ENCODE measurements around the gene KDM4E. TPM values are rescaled to one million over a fixed set of nuclear protein-coding genes. Genes with fewer than 3 reads are reported as not detected.

Gene KDM4E
- total RNA-seq, 1 experiment from 2014 or later = not detected

- DNase-seq (ENCODE audit: low read depth) = no peak
Observed at GRCh38 chr11:95050595-95051202, 25.6 kb downstream of the KDM4E start.

GRCh38 chr11:95054356-95054755 is 29.3 kb downstream of the KDM4E start:
- no peak for DNase-seq (ENCODE audit: low read depth)

GRCh38 chr11:95055283-95055897 is 30.3 kb downstream of the KDM4E start:
- DNase-seq (ENCODE audit: low read depth) = no peak

GRCh38 chr11:95057959-95058358 is 32.9 kb downstream of the KDM4E start:
- no peak for DNase-seq (ENCODE audit: low read depth)

- DNase-seq (ENCODE audit: low read depth) = no peak
Observed at GRCh38 chr11:95058621-95059020, 33.6 kb downstream of the KDM4E start.

GRCh38 chr11:95059046-95059445 is 34.0 kb downstream of the KDM4E start:
- no peak for DNase-seq (ENCODE audit: low read depth)

- no peak for DNase-seq (ENCODE audit: low read depth)
Observed at GRCh38 chr11:95065336-95065735, 40.3 kb downstream of the KDM4E start.

- DNase-seq (ENCODE audit: low read depth) = no peak
Observed at GRCh38 chr11:95066716-95067038, 41.6 kb downstream of the KDM4E start, which contains the start of gene SRSF8. SRSF8 (plus strand) TSS chr11:95066919; CDS start chr11:95067227, 308 bp downstream.

GRCh38 chr11:95067039-95067840 is 42.2 kb downstream of the KDM4E start:
- peak; percentile 77 for DNase-seq (ENCODE audit: low read depth)

- DNase-seq (ENCODE audit: low read depth) = no peak
Observed at GRCh38 chr11:95067841-95068219, 42.8 kb downstream of the KDM4E start.

GRCh38 chr11:95068549-95068948 is 43.5 kb downstream of the KDM4E start:
- DNase-seq (ENCODE audit: low read depth) = peak; percentile 94

- no peak for DNase-seq (ENCODE audit: low read depth)
Observed at GRCh38 chr11:95070471-95070870, 45.4 kb downstream of the KDM4E start.

GRCh38 chr11:95072948-95073347 is 47.9 kb downstream of the KDM4E start:
- no peak for DNase-seq (ENCODE audit: low read depth)

- peak; percentile 37 for DNase-seq (ENCODE audit: low read depth)
Observed at GRCh38 chr11:95074792-95075563, 49.9 kb downstream of the KDM4E start.

- no peak for DNase-seq (ENCODE audit: low read depth)
Observed at GRCh38 chr11:95076416-95076815, 51.4 kb downstream of the KDM4E start.

GRCh38 chr11:95076981-95077380 is 51.9 kb downstream of the KDM4E start:
- no peak for DNase-seq (ENCODE audit: low read depth)

Other genes with a start within 250 kb of the KDM4E start
- 65.5 and 68.7 TPM in 2 replicates for gene CWC15, start 51.7 kb upstream of the KDM4E start, total RNA-seq (2014; rRNA removed; shearing (Covaris generic))
- 2.1 and 3.0 TPM in 2 replicates for gene KDM4D, start 51.5 kb upstream of the KDM4E start, total RNA-seq (2014; rRNA removed; shearing (Covaris generic))
- not detected in 2 replicates for gene KDM4F, start 24.2 kb downstream of the KDM4E start, total RNA-seq (2014; rRNA removed; shearing (Covaris generic))
- 16.8 and 32.9 TPM in 2 replicates for gene SRSF8, start 41.7 kb downstream of the KDM4E start, total RNA-seq (2014; rRNA removed; shearing (Covaris generic))
- gene ENDOD1, start 64.6 kb downstream of the KDM4E start, total RNA-seq (2014; rRNA removed; shearing (Covaris generic)) = 36.6 and 40.4 TPM in 2 replicates
- gene SESN3, start 205.9 kb downstream of the KDM4E start, total RNA-seq (2014; rRNA removed; shearing (Covaris generic)) = 2.8 and 3.4 TPM in 2 replicates

All from RPMI7951 (cell line).